Activated CD8-positive, alpha-beta memory T cell treated with anti-CD3 and anti-CD28 coated beads, Interleukin-2, amount 50 U/mL, for 24 hours (primary cell): ENCODE measurements around the gene C1orf35.

Experiments used
- DNase-seq: peaks from one replicate; pipeline ENCODE4 v3.0.0-alpha.2; 2020; ENCODE audit errors: extremely low read depth

Gene C1orf35

DNA sequence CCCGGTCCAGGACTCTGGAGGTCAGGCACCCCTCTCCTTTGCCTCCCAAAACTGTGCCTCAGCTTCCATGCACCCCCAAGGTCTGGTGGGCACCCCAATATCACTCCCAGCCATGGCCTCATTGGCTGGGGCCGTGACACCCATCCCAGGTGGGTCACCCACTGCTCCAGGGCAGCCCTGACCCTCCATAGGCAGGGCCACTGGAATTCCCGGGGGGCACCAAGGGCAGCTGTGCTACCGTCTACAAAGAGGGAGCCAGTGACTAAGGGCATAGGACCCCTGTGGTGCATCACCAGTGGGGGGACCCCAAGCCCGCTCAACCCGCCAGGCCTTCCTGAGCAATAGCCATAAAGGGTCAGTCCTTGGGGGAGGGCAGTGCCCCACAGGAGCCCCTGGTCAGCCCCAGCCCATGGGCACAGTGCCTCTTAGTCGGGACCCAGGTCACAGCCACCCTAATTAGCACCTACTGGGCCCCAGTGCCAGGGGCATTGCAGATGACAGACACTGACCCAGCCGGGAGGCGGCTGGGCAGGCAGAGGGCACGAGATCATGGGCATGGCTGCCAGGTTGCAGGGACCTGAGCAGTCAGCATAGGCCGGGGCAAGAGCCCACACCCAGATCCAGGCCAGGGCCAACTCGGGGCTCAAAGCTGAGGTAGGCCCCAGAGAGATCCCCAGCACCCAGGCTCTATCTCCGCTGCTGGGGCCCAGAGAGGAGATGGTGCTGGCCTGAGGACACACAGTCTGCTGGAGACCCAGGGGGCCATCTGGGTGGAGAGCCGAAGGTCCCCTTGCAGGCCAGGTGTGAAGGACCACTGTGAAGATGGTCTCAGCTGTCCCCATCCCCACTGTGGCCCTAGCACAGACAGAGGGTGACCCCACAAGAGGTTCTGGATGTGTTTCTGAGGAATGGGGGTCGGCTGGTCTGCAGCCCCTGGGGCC is 39.6 kb downstream of the C1orf35 start:
- no peak for DNase-seq

DNA sequence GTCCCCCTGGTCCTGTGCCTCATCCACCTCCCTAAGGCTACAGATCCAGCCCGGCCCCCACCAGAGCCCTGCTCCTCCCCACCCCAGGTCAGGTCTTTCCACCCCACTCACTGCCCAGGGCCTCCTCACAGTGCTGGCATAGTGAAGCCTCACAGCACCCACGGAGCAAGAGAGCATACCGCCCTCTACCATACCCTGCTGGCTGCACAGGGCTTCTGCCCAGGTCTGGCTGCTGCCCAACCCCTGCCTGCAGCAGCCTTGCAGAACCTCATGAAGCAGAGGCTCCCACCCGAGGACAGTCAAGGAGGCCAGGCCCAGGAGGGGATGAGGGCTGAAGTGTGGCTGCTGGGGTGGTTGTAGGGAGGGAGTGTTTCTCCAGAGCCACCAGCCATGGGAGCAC is 40.3 kb downstream of the C1orf35 start:
- DNase-seq = no peak

DNA sequence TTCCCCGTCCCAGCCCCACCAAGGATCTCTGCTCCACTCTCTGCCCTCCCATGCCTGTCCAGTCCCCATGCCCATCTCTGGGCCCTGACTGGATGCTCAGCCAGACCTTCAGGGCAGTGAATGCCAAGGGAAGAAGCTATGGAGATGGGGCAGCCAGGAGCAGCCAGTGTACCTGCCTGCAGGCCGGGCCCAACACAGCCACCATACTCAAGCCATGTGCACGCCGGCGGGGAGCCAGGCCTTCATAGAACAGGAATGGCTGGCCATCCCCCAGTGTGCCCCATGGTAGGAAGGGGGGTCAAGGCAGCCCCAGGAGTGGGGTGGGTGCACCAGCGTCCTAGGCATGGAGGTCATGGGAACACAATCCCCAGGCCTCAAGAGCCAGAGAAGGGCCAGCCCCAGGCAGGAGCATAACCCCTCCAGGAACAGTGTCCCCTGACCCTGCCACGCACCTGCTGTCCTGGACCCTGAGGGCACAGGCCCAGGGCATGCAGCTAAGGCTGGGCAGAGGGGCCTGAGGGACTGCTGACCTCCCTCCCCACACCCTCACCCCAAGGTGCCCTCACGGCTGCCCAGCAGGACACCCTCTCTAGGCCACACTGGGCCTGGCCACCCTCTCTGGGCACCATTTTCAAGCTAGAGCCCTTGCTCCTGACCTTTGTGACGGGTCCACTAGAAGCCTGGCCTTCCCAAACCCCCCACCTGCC is 40.9 kb downstream of the C1orf35 start:
- DNase-seq = no peak

DNA sequence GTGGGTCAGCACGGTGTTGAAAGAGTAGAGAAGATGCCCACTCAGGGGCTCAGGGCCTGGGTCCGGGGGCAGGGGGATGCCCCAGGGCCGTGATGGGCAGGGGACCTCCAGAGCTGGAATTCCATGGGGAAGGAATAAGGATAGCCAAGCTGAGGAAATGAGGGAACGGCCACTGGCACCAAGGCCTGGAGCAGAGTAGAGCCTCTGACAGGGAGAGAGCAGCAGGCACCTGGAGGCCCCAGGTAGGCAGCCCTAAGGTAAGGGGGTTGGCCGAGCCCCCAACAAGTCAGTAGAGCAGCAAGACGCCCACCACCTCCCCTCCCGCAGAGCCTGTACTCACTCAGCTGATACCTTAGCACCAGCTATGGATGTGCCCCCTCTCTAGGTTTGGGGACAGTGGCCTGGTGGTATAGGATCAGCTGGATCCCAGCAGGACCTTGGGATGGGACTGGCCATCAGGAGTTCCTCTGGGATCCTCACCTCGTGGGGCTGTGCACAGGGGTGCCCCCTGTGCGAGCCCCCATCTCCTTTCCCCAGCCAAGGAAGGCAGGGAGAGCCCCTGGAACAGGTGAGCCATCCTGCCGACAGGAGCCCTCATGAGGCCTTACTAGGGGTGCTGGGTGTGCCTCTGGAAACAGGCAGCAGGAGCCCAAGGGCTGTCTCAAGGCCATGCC is 41.6 kb downstream of the C1orf35 start:
- DNase-seq = no peak

DNA sequence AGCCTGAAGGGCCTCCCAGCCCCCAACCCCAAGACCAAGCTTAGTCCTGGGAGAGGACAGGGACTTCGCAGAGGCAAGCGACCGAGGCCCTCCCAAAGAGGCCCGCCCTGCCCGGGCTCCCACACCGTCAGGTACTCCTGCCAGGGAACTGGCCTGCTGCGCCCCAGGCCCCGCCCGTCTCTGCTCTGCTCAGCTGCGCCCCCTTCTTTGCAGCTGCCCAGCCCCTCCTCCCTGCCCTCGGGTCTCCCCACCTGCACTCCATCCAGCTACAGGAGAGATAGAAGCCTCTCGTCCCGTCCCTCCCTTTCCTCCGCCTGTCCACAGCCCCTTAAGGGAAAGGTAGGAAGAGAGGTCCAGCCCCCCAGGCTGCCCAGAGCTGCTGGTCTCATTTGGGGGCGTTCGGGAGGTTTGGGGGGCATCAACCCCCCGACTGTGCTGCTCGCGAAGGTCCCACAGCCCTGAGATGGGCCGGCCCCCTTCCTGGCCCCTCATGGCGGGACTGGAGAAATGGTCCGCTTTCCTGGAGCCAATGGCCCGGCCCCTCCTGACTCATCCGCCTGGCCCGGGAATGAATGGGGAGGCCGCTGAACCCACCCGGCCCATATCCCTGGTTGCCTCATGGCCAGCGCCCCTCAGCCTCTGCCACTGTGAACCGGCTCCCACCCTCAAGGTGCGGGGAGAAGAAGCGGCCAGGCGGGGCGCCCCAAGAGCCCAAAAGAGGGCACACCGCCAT is 42.5 kb downstream of the C1orf35 start:
- no peak for DNase-seq

DNA sequence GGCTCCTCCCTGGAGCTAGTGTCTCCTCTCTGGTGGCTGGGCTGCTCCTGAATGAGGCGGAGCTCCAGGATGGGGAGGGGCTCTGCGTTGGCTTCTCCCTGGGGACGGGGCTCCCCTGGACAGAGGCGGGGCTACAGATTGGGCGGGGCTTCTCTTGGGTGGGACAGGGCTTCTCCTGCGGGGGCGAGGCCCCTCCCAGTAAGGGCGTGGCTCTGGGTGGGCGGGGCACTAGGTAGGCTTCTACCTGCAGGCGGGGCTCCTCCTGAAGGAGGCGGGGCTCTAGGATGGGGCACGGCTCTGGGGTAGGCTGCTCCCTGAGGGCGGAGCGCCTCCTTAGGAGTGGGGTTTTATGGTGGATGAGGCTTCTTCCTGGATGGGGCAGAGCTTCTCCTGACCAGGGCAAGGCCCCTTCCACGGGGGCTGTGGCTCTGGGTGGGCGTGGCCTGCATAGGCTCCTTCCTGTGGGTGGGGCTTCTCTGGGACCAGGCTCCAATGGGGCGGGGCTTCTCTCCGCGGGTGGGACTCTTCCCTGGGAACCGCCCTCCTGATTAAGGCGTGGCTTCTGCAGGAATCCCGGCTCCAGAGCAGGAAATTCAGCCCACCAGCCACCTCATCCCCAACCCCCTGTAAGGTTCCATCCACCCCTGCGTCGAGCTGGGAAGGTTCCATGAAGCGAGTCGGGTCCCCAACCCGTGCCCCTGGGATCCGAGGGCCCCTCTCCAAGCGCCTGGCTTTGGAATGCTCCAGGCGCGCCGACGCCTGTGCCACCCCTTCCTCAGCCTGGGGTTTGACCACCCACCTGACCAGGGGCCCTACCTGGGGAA is 43.3 kb downstream of the C1orf35 start:
- DNase-seq = no peak

DNA sequence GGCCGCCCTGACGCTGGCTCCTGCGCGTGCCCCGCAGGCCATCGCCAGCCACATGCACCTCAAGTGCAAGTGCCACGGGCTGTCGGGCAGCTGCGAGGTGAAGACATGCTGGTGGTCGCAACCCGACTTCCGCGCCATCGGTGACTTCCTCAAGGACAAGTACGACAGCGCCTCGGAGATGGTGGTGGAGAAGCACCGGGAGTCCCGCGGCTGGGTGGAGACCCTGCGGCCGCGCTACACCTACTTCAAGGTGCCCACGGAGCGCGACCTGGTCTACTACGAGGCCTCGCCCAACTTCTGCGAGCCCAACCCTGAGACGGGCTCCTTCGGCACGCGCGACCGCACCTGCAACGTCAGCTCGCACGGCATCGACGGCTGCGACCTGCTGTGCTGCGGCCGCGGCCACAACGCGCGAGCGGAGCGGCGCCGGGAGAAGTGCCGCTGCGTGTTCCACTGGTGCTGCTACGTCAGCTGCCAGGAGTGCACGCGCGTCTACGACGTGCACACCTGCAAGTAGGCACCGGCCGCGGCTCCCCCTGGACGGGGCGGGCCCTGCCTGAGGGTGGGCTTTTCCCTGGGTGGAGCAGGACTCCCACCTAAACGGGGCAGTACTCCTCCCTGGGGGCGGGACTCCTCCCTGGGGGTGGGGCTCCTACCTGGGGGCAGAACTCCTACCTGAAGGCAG is 44.0 kb downstream of the C1orf35 start:
- DNase-seq = no peak

DNA sequence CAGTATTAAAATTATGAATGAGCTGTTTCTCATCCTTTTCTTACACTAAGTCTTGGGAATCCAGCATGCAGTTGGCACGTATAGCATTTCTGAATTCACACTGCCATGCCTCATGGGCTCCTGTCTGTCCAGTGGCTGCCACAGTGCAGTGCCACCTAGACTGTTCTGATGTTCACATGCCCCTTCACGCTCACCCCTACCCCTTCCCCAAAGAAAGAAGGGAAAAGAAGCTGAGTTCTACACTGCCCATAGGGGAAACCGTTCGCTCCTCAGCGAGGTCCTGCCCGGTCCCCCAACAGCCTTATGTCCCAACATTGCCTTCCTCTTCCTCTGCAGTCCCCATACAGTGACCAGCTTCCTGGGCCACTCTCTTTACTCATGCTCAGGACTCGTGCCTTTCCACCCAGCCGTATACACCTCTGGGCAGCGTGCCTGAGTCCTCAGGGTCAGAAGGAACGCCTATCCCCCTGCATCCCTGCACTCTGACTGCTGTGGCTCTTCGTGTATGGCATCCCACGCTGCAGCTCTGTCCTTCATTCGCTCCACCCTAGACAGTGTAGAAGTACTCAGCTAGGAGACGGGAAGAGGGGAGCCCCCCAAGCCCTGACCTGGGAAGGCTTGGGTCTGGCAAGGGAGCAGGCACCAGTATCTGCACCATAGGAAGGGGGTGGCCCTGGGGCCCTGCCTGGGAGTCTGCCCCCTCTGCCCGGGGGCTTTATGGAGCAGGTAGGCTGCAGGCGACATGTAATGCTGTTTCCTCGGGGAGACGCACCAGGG is 44.8 kb downstream of the C1orf35 start:
- no peak for DNase-seq
